HL-60 (cell line): ENCODE data around the gene INHBE.

Experiments used
- CTCF ChIP-seq: IDR thresholded peaks from one replicate; pipeline ENCODE4 v1.5.1; 2011; ENCODE audit warnings: low read length, control low read depth, inconsistent platforms; ENCODE audit not compliant: insufficient read depth
- GABPA ChIP-seq: IDR thresholded peaks from 2 replicates; pipeline ENCODE4 v1.6.1; 2012; ENCODE audit warnings: low read depth
- POLR2AphosphoS5 ChIP-seq: IDR thresholded peaks from 2 replicates; pipeline ENCODE4 v1.6.1; 2012; ENCODE audit warnings: low read depth
- REST ChIP-seq: IDR thresholded peaks from 2 replicates; pipeline ENCODE4 v1.6.1; 2012; ENCODE audit warnings: low read depth; ENCODE audit not compliant: insufficient replicate concordance

- TF ChIP-seq CTCF (no peak), POLR2AphosphoS5 (no peak), REST (no peak), GABPA (no peak)
Observed at GRCh38 chr12:57479376-57480115, 24.4 kb downstream of the INHBE start, which contains the start of gene ARHGAP9.
